Measurements from ENCODE around the gene TTI1. TPM values are rescaled to one million over a fixed set of nuclear protein-coding genes. Genes with fewer than 3 reads are reported as not detected.
"Not testable (repeated sequence)": the region's sequence is repeated elsewhere in the genome, so short reads cannot be mapped to it uniquely, and the experiment has no call there.

TTI1 gene
- total RNA-seq, 1 donor from 2014 or later: 52.1 TPM

DNA sequence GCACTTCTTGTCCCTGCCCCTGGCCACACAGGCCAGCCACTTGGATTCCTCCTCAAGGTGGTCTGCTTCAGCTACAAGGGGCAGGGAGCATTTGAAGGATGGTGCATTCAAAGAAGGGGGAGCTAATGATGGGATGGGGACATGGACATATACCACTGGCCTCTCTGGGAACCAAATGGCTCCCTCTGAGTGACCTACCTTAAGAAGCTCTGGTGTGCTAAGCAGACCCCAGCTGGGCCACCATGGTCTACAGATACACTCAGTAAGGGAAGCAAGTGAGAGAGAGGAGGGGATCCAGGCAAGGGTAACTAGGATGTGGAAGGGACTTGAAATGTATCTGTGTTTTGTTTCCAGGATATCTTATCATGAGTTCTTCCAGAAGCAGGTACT is 62.4 kb downstream of the TTI1 start:
- H3K4me2 ChIP-seq: no peak overlapping the region
- H3K79me2 ChIP-seq (ENCODE audit: low read depth): no peaks in the 10 kb centered on the region
- H3K4me1 Mint-ChIP-seq: peaks cover 14% of the 10 kb centered on the region
- H3K27me3 ChIP-seq: no peaks in the 10 kb centered on the region
- H3K27ac Mint-ChIP-seq: no peak overlapping the region
- H3K4me3 ChIP-seq: no peak overlapping the region
- TF ChIP-seq EZH2 (IDR thresholded peaks at IDR 0.05) (no peak), EZH2phosphoT487 (IDR thresholded peaks at IDR 0.05) (no peak)
- TF ChIP-seq, protein P1, sequence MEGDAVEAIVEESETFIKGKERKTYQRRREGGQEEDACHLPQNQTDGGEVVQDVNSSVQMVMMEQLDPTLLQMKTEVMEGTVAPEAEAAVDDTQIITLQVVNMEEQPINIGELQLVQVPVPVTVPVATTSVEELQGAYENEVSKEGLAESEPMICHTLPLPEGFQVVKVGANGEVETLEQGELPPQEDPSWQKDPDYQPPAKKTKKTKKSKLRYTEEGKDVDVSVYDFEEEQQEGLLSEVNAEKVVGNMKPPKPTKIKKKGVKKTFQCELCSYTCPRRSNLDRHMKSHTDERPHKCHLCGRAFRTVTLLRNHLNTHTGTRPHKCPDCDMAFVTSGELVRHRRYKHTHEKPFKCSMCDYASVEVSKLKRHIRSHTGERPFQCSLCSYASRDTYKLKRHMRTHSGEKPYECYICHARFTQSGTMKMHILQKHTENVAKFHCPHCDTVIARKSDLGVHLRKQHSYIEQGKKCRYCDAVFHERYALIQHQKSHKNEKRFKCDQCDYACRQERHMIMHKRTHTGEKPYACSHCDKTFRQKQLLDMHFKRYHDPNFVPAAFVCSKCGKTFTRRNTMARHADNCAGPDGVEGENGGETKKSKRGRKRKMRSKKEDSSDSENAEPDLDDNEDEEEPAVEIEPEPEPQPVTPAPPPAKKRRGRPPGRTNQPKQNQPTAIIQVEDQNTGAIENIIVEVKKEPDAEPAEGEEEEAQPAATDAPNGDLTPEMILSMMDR (IDR thresholded peaks at IDR 0.05): no peak
- H3K27me3 Mint-ChIP-seq (ENCODE audit: insufficient read depth, low read depth): peaks cover 6% of the 10 kb centered on the region
- no peak overlapping the region for H3K27ac ChIP-seq
- no peaks in the 10 kb centered on the region for H4K20me1 ChIP-seq (ENCODE audit: low read depth)
- H3K9me3 ChIP-seq (ENCODE audit: low read depth): no peaks in the 10 kb centered on the region
- no peak overlapping the region for H2AFZ ChIP-seq (replicated peaks)
- peaks cover 16% of the 10 kb centered on the region for H3K4me1 ChIP-seq
- no peak overlapping the region for H3K4me3 Mint-ChIP-seq
- H3K36me3 ChIP-seq: no peaks in the 10 kb centered on the region
- H3K36me3 Mint-ChIP-seq: no peaks in the 10 kb centered on the region
- H3F3A ChIP-seq (ENCODE audit: low read depth): no peaks in the 10 kb centered on the region
- no peak overlapping the region for H3K9ac ChIP-seq
- peaks cover 27% of the 10 kb centered on the region for H3K9me3 Mint-ChIP-seq
- no peak for DNase-seq (ENCODE audit: low spot score)

DNA sequence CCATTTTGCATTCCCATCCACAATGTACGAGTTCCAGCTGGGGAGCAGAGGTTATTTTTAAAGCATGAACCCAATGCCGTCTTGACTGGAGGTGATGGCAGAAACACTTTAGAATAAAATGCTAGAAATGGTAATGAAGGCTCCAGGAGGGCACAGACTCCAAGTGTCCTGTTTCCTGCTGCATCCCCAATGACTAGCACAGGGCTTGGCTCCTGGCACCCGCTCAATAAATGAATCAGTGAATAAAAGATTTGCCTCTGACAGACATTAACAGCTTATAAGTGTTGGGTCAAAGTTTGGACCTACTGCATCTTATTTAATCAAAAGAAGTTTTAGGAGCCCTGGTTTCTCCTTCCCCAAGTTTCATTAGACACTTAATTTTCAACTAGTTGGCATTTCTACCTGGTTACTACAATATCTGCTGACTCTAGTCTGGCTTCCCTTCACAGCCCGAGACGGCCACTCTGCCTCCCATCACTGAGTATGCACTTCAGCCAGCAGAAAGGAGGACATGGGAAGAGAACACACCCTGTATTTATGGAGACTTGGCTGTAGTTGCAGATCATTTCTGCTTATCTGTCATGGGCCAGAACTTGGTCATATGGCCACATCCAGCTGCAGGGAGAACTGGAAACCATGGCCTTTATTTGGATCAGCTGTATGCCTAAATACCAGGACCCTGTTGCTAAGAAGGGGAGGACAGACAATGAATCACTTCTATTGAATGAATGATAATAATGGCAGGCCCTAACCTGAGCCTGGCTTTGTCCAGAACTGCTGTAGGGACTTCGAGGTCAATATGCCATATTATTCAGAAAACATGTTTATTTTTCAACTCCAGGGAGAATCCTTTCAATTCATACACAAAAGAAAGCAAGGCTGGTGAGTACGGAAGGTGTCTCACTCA is 63.1 kb downstream of the TTI1 start:
- no peaks in the 10 kb centered on the region for H3F3A ChIP-seq (ENCODE audit: low read depth)
- no peak overlapping the region for H3K9ac ChIP-seq
- H3K79me2 ChIP-seq (ENCODE audit: low read depth): no peaks in the 10 kb centered on the region
- no peak overlapping the region for H3K4me3 ChIP-seq
- H3K9me3 Mint-ChIP-seq: peaks cover 27% of the 10 kb centered on the region
- peaks cover 16% of the 10 kb centered on the region for H3K4me1 ChIP-seq
- H3K9me3 ChIP-seq (ENCODE audit: low read depth): no peaks in the 10 kb centered on the region
- no peaks in the 10 kb centered on the region for H3K36me3 Mint-ChIP-seq
- peaks cover 14% of the 10 kb centered on the region for H3K4me1 Mint-ChIP-seq
- H3K27me3 ChIP-seq: peaks cover under 1% of the 10 kb centered on the region
- peaks cover 6% of the 10 kb centered on the region for H3K27me3 Mint-ChIP-seq (ENCODE audit: insufficient read depth, low read depth)
- no peaks in the 10 kb centered on the region for H3K36me3 ChIP-seq
- no peak overlapping the region for H3K27ac Mint-ChIP-seq
- H3K4me3 Mint-ChIP-seq: no peak overlapping the region
- TF ChIP-seq EZH2 (IDR thresholded peaks at IDR 0.05) (no peak), EZH2phosphoT487 (IDR thresholded peaks at IDR 0.05) (no peak)
- no peak overlapping the region for H3K27ac ChIP-seq
- no peak overlapping the region for H3K4me2 ChIP-seq
- no peak for DNase-seq (ENCODE audit: low spot score)
- H2AFZ ChIP-seq (replicated peaks): no peak overlapping the region
- H4K20me1 ChIP-seq (ENCODE audit: low read depth): no peaks in the 10 kb centered on the region

- Histone ChIP-seq H3K79me2 (ENCODE audit: low read depth) (no peaks in the 10 kb centered on the region), H3K27ac (no peak overlapping the region), H2AFZ (replicated peaks) (no peak overlapping the region), H3K9ac (no peak overlapping the region), H3K9me3 (ENCODE audit: low read depth) (no peaks in the 10 kb centered on the region), H4K20me1 (ENCODE audit: low read depth) (no peaks in the 10 kb centered on the region), H3K36me3 (no peaks in the 10 kb centered on the region), H3K27me3 (peaks cover 7% of the 10 kb centered on the region), H3K4me3 (no peak overlapping the region), H3K4me1 (peaks cover 16% of the 10 kb centered on the region), H3K4me2 (peak overlapping the region; percentile 58), H3F3A (ENCODE audit: low read depth) (no peaks in the 10 kb centered on the region)
- DNase-seq (ENCODE audit: low spot score): peak; percentile 58
- Mint-ChIP-seq H3K36me3 (no peaks in the 10 kb centered on the region), H3K27me3 (ENCODE audit: insufficient read depth, low read depth) (peaks cover 6% of the 10 kb centered on the region), H3K4me3 (peak overlapping the region; percentile 39), H3K9me3 (peaks cover 32% of the 10 kb centered on the region), H3K27ac (peak overlapping the region; percentile 78), H3K4me1 (peaks cover 14% of the 10 kb centered on the region)
- TF ChIP-seq, protein P1 (IDR thresholded peaks at IDR 0.05): no peak
- TF ChIP-seq EZH2 (IDR thresholded peaks at IDR 0.05): no peak
- no peak for TF ChIP-seq EZH2phosphoT487 (IDR thresholded peaks at IDR 0.05)
Observed at GRCh38 chr20:37968841-37969401, 64.3 kb downstream of the TTI1 start.

GRCh38 chr20:37963483-37963882 is 69.8 kb downstream of the TTI1 start:
- Histone ChIP-seq H3K4me1 (peaks cover 12% of the 10 kb centered on the region), H3K27me3 (peaks cover 13% of the 10 kb centered on the region)
- not testable (repeated sequence) for DNase-seq (ENCODE audit: low spot score); H2AFZ ChIP-seq (replicated peaks); H3K4me2 ChIP-seq; H3K4me3 ChIP-seq; H3K36me3 Mint-ChIP-seq; H3K27me3 Mint-ChIP-seq (ENCODE audit: insufficient read depth, low read depth); H3F3A ChIP-seq (ENCODE audit: low read depth); H3K27ac ChIP-seq; H3K27ac Mint-ChIP-seq; H3K4me3 Mint-ChIP-seq; H3K9ac ChIP-seq; H4K20me1 ChIP-seq (ENCODE audit: low read depth); H3K36me3 ChIP-seq; H3K9me3 ChIP-seq (ENCODE audit: low read depth); H3K79me2 ChIP-seq (ENCODE audit: low read depth); H3K4me1 Mint-ChIP-seq
- peaks cover 38% of the 10 kb centered on the region for H3K9me3 Mint-ChIP-seq

Data from neural progenitor cell (in vitro differentiated cells).